NT2/D1 (cell line): ENCODE data around the gene ABCA2.
A peak's percentile ranks its signal among the peaks of the same experiment; 100 is the strongest.
"Not testable (repeated sequence)": the region's sequence is repeated elsewhere in the genome, so short reads cannot be mapped to it uniquely, and the experiment has no call there.

Experiments
- DNase-seq: peaks from one replicate; pipeline ENCODE4 v3.0.0-alpha.2; 2011; ENCODE audit warnings: low read depth, low spot score
- H3K27me3 ChIP-seq: 2 replicates; pipeline ENCODE4 v1.6.0; 2011; ENCODE audit warnings: mild to moderate bottlenecking; ENCODE audit not compliant: insufficient read length, insufficient read depth
- H3K36me3 ChIP-seq: 2 replicates; pipeline ENCODE4 v1.6.1; 2011; ENCODE audit warnings: mild to moderate bottlenecking, low read length, mixed read lengths; ENCODE audit not compliant: insufficient read depth, insufficient read length
- H3K4me1 ChIP-seq: 2 replicates; pipeline ENCODE4 v1.5.1; 2011; ENCODE audit not compliant: insufficient read depth, insufficient read length
- H3K4me3 ChIP-seq: 2 replicates; pipeline ENCODE4 v1.5.1; 2011; ENCODE audit warnings: low read depth; ENCODE audit not compliant: insufficient read length
- H3K9ac ChIP-seq: 2 replicates; pipeline ENCODE4 v1.6.0; 2011; ENCODE audit warnings: low read depth; ENCODE audit not compliant: insufficient read length
- H3K9me3 ChIP-seq: 2 replicates; pipeline ENCODE4 v1.5.1; 2011; ENCODE audit warnings: mild to moderate bottlenecking, low read length; ENCODE audit not compliant: insufficient read depth
- SUZ12 ChIP-seq: IDR thresholded peaks from 2 replicates; pipeline ENCODE4 v1.6.1; 2011; ENCODE audit not compliant: insufficient read length, insufficient read depth; ENCODE audit errors: extremely low read depth
- YY1 ChIP-seq: IDR thresholded peaks from 2 replicates; pipeline ENCODE4 v1.6.1; 2011; ENCODE audit not compliant: insufficient read length, insufficient read depth
- ZNF274 ChIP-seq: IDR thresholded peaks from 2 replicates; pipeline ENCODE4 v1.6.1; 2011; ENCODE audit warnings: mild to moderate bottlenecking, low read depth, low read length

Gene ABCA2

GRCh38 chr9:137066096-137066861 lies 38.2 kb upstream of the ABCA2 start:
- Histone ChIP-seq H3K4me3 (no peak overlapping the region), H3K4me1 (peaks cover 30% of the 10 kb centered on the region), H3K36me3 (peaks cover 30% of the 10 kb centered on the region), H3K9me3 (no peaks in the 10 kb centered on the region), H3K27me3 (peaks cover 12% of the 10 kb centered on the region), H3K9ac (no peak overlapping the region)
- DNase-seq, result no peak
- TF ChIP-seq SUZ12 (no peak), ZNF274 (no peak), YY1 (no peak)

DNA sequence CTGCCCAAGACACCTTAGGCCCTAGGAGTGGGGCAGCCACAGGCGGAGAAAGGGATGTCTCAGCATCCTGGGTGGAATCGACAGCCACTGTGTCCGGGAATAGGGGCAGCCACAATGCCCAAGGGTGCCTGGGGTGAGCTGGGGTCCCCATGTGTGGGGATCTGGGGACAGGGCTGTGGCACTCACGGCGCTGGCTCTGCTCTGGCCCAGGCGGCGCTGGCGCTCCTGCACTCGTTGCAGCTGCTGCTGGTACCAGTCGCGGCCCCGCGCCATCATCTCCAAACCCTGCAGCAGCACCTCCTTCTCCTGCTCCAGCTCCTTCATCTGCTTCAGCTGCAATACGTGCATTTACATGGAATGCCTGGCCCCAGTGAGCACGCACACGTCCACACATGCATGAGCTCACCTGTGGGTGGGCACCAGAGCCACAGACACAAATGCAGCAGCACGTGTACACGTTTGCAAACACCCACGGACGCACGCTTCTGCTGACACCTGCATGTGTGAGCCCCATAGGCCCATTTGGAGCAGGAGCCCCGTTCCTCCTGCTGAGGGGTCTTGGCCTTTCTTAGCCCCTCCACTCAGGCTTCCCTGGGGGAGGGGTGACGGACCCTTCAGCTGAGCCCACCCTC lies 37.4 kb upstream of the ABCA2 start:
- H3K4me3 ChIP-seq, result no peak overlapping the region
- TF ChIP-seq YY1 (no peak), ZNF274 (no peak), SUZ12 (no peak)
- peaks cover 25% of the 10 kb centered on the region for H3K4me1 ChIP-seq
- peaks cover 30% of the 10 kb centered on the region for H3K36me3 ChIP-seq
- peaks cover 12% of the 10 kb centered on the region for H3K27me3 ChIP-seq
- DNase-seq, result no peak
- no peak overlapping the region for H3K9ac ChIP-seq
- no peaks in the 10 kb centered on the region for H3K9me3 ChIP-seq

DNA sequence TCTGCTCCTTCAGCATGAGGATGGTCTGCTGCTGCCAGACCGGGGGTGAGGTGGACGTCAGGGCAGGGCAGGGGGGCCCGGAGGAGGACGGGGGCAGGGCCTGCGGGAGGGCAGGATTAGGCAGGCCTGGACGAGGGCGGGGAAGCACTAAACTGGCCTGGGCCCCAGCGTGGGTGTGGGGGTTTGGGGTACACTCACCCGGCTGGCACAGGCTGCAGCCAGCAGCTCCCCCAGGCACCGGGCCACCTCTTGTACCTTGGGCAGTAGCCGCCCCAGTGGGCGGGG lies 36.8 kb upstream of the ABCA2 start:
- Histone ChIP-seq H3K4me1 (peaks cover 25% of the 10 kb centered on the region), H3K9me3 (no peaks in the 10 kb centered on the region), H3K27me3 (peaks cover 12% of the 10 kb centered on the region), H3K9ac (no peak overlapping the region), H3K36me3 (peaks cover 30% of the 10 kb centered on the region), H3K4me3 (no peak overlapping the region)
- TF ChIP-seq SUZ12 (no peak), ZNF274 (no peak), YY1 (no peak)
- no peak for DNase-seq

GRCh38 chr9:137064027-137064879 lies 36.2 kb upstream of the ABCA2 start:
- no peak for DNase-seq
- Histone ChIP-seq H3K27me3 (peaks cover 7% of the 10 kb centered on the region), H3K36me3 (peaks cover 30% of the 10 kb centered on the region), H3K4me1 (peaks cover 21% of the 10 kb centered on the region), H3K4me3 (no peak overlapping the region), H3K9me3 (no peaks in the 10 kb centered on the region), H3K9ac (peak overlapping the region; percentile 14)
- TF ChIP-seq YY1, result no peak
- TF ChIP-seq ZNF274, result no peak
- no peak for TF ChIP-seq SUZ12

DNA sequence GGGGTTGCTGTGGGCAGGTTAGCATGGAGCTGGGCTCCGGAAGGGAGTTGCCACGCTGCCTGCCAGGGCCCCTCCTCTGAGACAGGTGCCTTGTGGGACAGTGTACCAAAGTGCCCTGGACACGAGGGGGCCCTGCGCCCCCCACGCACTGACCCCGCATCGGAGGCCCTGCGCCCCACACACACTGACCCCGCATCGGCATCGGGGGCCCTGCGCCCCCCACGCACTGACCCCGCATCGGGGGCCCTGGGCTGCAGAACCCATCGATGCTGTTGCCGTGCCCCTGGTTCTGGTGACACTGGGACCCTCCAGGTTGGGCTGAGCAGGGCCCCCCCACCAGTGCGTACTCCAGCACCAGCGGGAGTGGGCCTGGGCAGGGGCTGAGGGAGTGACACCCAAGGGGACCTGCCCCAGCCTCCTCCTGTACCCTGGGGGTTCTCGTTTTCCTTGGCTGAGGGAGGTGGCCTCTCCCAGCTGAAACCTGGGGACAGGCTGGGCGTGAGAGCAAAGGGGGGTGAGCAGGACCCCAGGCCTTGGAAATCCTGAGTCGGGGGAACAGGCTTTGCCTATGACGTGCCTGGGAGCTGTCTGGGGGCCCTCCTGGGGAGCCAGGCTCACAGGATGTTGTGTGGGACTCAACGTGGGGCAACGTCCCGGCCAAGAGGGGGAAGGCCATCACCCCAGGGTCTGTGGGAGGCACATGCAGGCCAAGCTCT lies 35.4 kb upstream of the ABCA2 start:
- no peaks in the 10 kb centered on the region for H3K27me3 ChIP-seq
- peaks cover 30% of the 10 kb centered on the region for H3K36me3 ChIP-seq
- no peak for TF ChIP-seq YY1
- no peak for TF ChIP-seq SUZ12
- TF ChIP-seq ZNF274, result no peak
- H3K4me1 ChIP-seq, result peaks cover 17% of the 10 kb centered on the region
- no peaks in the 10 kb centered on the region for H3K9me3 ChIP-seq
- DNase-seq, result no peak
- H3K4me3 ChIP-seq, result no peak overlapping the region
- H3K9ac ChIP-seq, result peak overlapping the region; percentile 14

GRCh38 chr9:137062798-137063197 lies 34.8 kb upstream of the ABCA2 start:
- H3K4me1 ChIP-seq, H3K4me3 ChIP-seq, H3K9me3 ChIP-seq, H3K27me3 ChIP-seq, H3K9ac ChIP-seq, DNase-seq: not testable (repeated sequence)
- H3K36me3 ChIP-seq, result peaks cover 30% of the 10 kb centered on the region
